Muscle layer of duodenum (tissue), 2 donors: ENCODE measurements around the gene OR10D3.

ENCODE experiments used
- H3K27ac ChIP-seq: one replicate; pipeline ENCODE4 v1.7.0; 2013; ENCODE audit warnings: mild to moderate bottlenecking, low read length
- H3K27me3 ChIP-seq: one replicate; pipeline ENCODE4 v1.7.0; 2013; ENCODE audit warnings: low read depth, mild to moderate bottlenecking, control low read depth, low read length
- H3K36me3 ChIP-seq, 2 donors: one replicate each; pipeline ENCODE4 v1.7.0; 2013; ENCODE audit warnings: low read length in 2 of 2, control low read depth in 1 of 2, mild to moderate bottlenecking in 1 of 2; ENCODE audit not compliant: insufficient read depth in 2 of 2, control insufficient read depth in 1 of 2
- H3K4me1 ChIP-seq, 2 donors: one replicate each; pipeline ENCODE4 v1.7.0; 2013; ENCODE audit warnings: low read length in 2 of 2, mild to moderate bottlenecking in 2 of 2, control low read depth in 1 of 2, moderate library complexity in 1 of 2; ENCODE audit not compliant: insufficient read depth in 2 of 2, control insufficient read depth in 1 of 2
- H3K4me3 ChIP-seq, 2 donors: one replicate each; pipeline ENCODE4 v1.7.0; 2013; ENCODE audit warnings: low read length in 2 of 2, low read depth in 1 of 2, mild to moderate bottlenecking in 1 of 2
- H3K9me3 ChIP-seq, 2 donors: one replicate each; pipeline ENCODE4 v1.7.0; 2013; ENCODE audit warnings: low read length in 2 of 2, control low read depth in 1 of 2, mild to moderate bottlenecking in 1 of 2; ENCODE audit not compliant: control insufficient read depth in 1 of 2
- donor health status: healthy.

Gene OR10D3

DNA sequence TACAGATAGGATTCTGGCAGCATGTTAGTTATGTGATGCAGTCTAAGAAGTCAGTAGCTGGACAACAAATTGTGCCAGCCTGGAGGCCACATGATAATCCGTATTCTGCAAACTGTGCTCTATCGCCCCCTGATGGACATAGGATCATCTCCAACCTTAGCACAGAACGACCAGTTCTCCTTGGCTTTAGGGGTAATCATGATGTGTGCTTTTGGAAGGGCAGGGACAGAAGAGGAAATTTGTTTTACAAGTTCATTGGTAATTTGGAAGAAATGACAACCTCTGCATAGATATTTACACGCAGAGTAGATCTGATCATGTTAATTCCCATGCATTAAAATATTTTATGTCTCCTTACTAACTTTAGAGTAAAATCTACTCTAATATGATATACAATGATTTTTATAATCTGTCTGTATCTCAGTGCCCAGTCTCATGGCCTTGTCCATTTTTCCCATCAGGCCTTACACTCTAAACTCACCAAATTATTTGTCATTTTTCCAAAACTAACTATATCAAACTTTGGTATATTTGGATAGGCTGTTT is 12.1 kb downstream of the OR10D3 start:
- Histone ChIP-seq H3K27ac (no peak overlapping the region), H3K4me3 (no peak overlapping the region), H3K36me3 (no peaks in the 10 kb centered on the region), H3K4me1 (no peaks in the 10 kb centered on the region), H3K27me3 (no peaks in the 10 kb centered on the region), H3K9me3 (no peaks in the 10 kb centered on the region)

GRCh38 chr11:124197999-124198398 is 14.9 kb downstream of the OR10D3 start:
- no peak overlapping the region for H3K27ac ChIP-seq
- H3K4me1 ChIP-seq: no peaks in the 10 kb centered on the region
- H3K9me3 ChIP-seq: no peaks in the 10 kb centered on the region
- no peak overlapping the region for H3K4me3 ChIP-seq
- H3K36me3 ChIP-seq: no peaks in the 10 kb centered on the region
- H3K27me3 ChIP-seq: no peaks in the 10 kb centered on the region

- Histone ChIP-seq H3K27ac (no peak overlapping the region), H3K27me3 (no peaks in the 10 kb centered on the region), H3K4me1 (no peaks in the 10 kb centered on the region), H3K36me3 (no peaks in the 10 kb centered on the region), H3K9me3 (no peaks in the 10 kb centered on the region), H3K4me3 (no peak overlapping the region)
Measured at GRCh38 chr11:124198897-124199296, 15.8 kb downstream of the OR10D3 start.

DNA sequence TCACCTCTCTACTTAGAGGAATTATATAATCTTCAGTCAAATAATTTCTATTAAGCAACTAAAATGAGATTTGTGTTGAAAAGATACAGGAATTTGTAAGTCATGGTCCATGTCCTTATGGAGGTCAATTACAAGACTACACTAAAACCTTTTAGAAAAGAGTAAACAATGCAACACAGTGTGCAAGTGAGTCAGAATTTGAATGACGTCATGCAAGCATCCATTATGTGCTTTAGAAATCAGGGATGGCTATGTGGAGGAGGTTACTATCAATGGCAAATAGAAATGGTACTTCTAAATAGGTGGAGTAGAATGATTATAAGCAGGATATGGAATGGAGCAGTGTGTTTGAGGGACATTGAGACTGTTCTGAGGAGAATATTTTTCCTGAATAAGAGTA is 16.6 kb downstream of the OR10D3 start:
- H3K27ac ChIP-seq: no peak overlapping the region
- H3K36me3 ChIP-seq: no peaks in the 10 kb centered on the region

GRCh38 chr11:124200671-124201070 is 17.5 kb downstream of the OR10D3 start:
- no peaks in the 10 kb centered on the region for H3K27me3 ChIP-seq
- no peaks in the 10 kb centered on the region for H3K4me1 ChIP-seq
- H3K4me3 ChIP-seq: no peak overlapping the region
- no peak overlapping the region for H3K27ac ChIP-seq
- H3K9me3 ChIP-seq: no peaks in the 10 kb centered on the region
- no peaks in the 10 kb centered on the region for H3K36me3 ChIP-seq

More for the DNA sequence above, 16.6 kb downstream of the OR10D3 start:
- Histone ChIP-seq H3K4me3 (no peak overlapping the region), H3K27me3 (no peaks in the 10 kb centered on the region), H3K9me3 (no peaks in the 10 kb centered on the region), H3K4me1 (no peaks in the 10 kb centered on the region)

- H3K4me1 ChIP-seq: no peaks in the 10 kb centered on the region
- H3K36me3 ChIP-seq: no peaks in the 10 kb centered on the region
- H3K27me3 ChIP-seq: no peaks in the 10 kb centered on the region
- no peaks in the 10 kb centered on the region for H3K9me3 ChIP-seq
- no peak overlapping the region for H3K27ac ChIP-seq
- H3K4me3 ChIP-seq: no peak overlapping the region
Measured at GRCh38 chr11:124202951-124203350, 19.8 kb downstream of the OR10D3 start.

GRCh38 chr11:124204008-124204407 is 20.9 kb downstream of the OR10D3 start:
- Histone ChIP-seq H3K36me3 (no peaks in the 10 kb centered on the region), H3K9me3 (no peaks in the 10 kb centered on the region), H3K27ac (no peak overlapping the region), H3K4me3 (no peak overlapping the region), H3K4me1 (no peaks in the 10 kb centered on the region), H3K27me3 (no peaks in the 10 kb centered on the region)

GRCh38 chr11:124207102-124207792 is 24.1 kb downstream of the OR10D3 start:
- Histone ChIP-seq H3K36me3 (no peaks in the 10 kb centered on the region), H3K4me3 (no peak overlapping the region)

GRCh38 chr11:124209824-124210357 is 26.7 kb downstream of the OR10D3 start:
- Histone ChIP-seq H3K4me3 (no peak overlapping the region), H3K9me3 (no peaks in the 10 kb centered on the region), H3K27ac (no peak overlapping the region), H3K27me3 (no peaks in the 10 kb centered on the region), H3K36me3 (no peaks in the 10 kb centered on the region), H3K4me1 (no peaks in the 10 kb centered on the region)

More at GRCh38 chr11:124207102-124207792, 24.1 kb downstream of the OR10D3 start:
- H3K4me1 ChIP-seq: no peaks in the 10 kb centered on the region
- H3K27ac ChIP-seq: no peak overlapping the region
- H3K9me3 ChIP-seq: no peaks in the 10 kb centered on the region
- H3K27me3 ChIP-seq: no peaks in the 10 kb centered on the region

DNA sequence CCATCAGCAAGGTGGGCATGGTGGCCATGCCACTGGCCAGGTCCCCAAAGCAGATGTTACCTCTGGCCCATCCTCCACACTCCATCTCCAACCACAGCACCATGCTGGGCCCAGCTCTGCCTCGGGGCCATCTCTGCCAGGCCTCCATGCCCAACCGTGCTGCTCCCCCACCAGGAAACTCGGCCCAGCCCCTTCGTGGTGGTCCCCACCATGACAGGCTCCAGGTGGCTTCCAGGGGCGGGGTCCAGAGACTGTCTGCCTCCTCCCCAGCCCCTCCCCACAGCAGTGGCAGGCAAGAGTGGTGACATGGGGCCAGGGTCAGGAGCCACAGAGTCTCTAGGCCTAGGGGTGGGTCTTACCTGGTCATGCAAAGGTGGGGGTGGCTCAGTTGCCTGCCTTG is 27.3 kb downstream of the OR10D3 start:
- Histone ChIP-seq H3K27me3 (no peaks in the 10 kb centered on the region), H3K9me3 (no peaks in the 10 kb centered on the region), H3K4me1 (no peaks in the 10 kb centered on the region), H3K4me3 (no peak overlapping the region), H3K27ac (no peak overlapping the region), H3K36me3 (no peaks in the 10 kb centered on the region)

DNA sequence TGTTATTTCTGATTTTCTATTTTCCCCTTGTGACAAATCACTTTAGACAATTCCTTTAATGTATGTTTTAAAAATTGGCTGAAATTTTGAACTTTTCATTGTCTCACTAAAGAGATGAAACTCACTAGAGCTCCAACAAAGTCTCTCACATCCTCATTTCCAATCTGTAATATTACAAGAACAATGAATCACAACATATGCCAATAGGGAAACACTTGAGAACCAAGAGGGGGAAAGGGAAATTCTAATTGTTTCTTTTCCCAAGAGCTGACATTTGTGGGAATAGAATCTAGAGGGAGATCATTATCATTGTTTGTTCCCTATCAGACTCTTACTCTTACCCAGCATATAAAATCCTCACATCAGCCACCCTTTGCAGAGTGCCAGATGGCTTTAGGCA is 28.2 kb downstream of the OR10D3 start:
- Histone ChIP-seq H3K4me3 (no peak overlapping the region), H3K4me1 (no peaks in the 10 kb centered on the region), H3K27ac (no peak overlapping the region), H3K27me3 (no peaks in the 10 kb centered on the region), H3K36me3 (no peaks in the 10 kb centered on the region), H3K9me3 (no peaks in the 10 kb centered on the region)

GRCh38 chr11:124214027-124214426 is 30.9 kb downstream of the OR10D3 start:
- H3K36me3 ChIP-seq: no peaks in the 10 kb centered on the region
- no peak overlapping the region for H3K27ac ChIP-seq
- H3K4me3 ChIP-seq: no peak overlapping the region
- H3K4me1 ChIP-seq: no peaks in the 10 kb centered on the region
- H3K9me3 ChIP-seq: no peaks in the 10 kb centered on the region
- H3K27me3 ChIP-seq: no peaks in the 10 kb centered on the region
